B cell (primary cell): ENCODE results near the gene ST6GALNAC3. TPM values are rescaled to one million over a fixed set of nuclear protein-coding genes. Genes with fewer than 3 reads are reported as not detected.

Experiments
- ATAC-seq: fragments of 200-7000 bp; cut with Tn5 transposase; one replicate; pipeline ENCODE4 v1.10.0; 2021; ENCODE audit warnings: low read depth, mild to moderate bottlenecking, moderate number of reproducible peaks, moderate library complexity
- CTCF ChIA-PET: fragments of 350-600 bp; sonication (Branson Sonifier 250); formaldehyde crosslinking; loops from one replicate; lab custom pipeline; 2021; ENCODE audit warnings: antibody characterized with exemption, inconsistent platforms; lab: Charles Lee
- POLR2A ChIA-PET: fragments of 350-600 bp; sonication (Branson Sonifier 250); formaldehyde crosslinking; loops from one replicate; lab custom pipeline; 2021; ENCODE audit warnings: antibody characterized with exemption; lab: Charles Lee
- DNase-seq: peaks from one replicate; pipeline ENCODE4 v3.0.0; 2013
- H2AFZ ChIP-seq: 2 replicates; pipeline ENCODE4 v1.6.1; 2012; ENCODE audit warnings: mild to moderate bottlenecking, low read depth, low read length; ENCODE audit not compliant: insufficient read depth, poor library complexity, severe bottlenecking
- H3K27ac ChIP-seq, 2 donors: 1 replicate in 1 of 2; 2 replicates in 1 of 2; pipeline ENCODE4 v1.5.1; 2012 to 2013; ENCODE audit warnings: low read length in 2 of 2, mild to moderate bottlenecking in 2 of 2, moderate library complexity in 1 of 2
- H3K27me3 ChIP-seq, 4 experiments: fragments of 200-600 bp in 1 of 4; sonication (generic) in 1 of 4; replicated peaks in 1 of 4; 1 replicate in 2 of 4; 2 replicates in 2 of 4; pipeline versions ENCODE4 v1.6.1 to v1.7.0; 2013 to 2016; ENCODE audit warnings: low read length in 3 of 4, mild to moderate bottlenecking in 2 of 4, mixed read lengths in 1 of 4, moderate library complexity in 1 of 4; ENCODE audit not compliant: insufficient read depth in 4 of 4, control insufficient read depth in 3 of 4; ENCODE audit errors: control extremely low read depth in 1 of 4
- H3K36me3 ChIP-seq, 2 experiments: replicated peaks in 1 of 2; 1 replicate in 1 of 2; 2 replicates in 1 of 2; pipeline versions ENCODE4 v1.6.1 to v1.7.1; 2013; ENCODE audit warnings: low read length in 1 of 2; ENCODE audit not compliant: insufficient read depth in 2 of 2, control insufficient read depth in 1 of 2; ENCODE audit errors: control extremely low read depth in 1 of 2, extremely low read depth in 1 of 2
- H3K4me1 ChIP-seq, 2 donors: fragments of 200-600 bp in 1 of 2; sonication (generic) in 1 of 2; 1 replicate in 1 of 2; 2 replicates in 1 of 2; pipeline versions ENCODE4 v1.5.1 to v1.6.1; 2013 to 2017; ENCODE audit warnings: low read length in 2 of 2; ENCODE audit not compliant: control insufficient read depth in 2 of 2, insufficient read depth in 2 of 2
- H3K4me2 ChIP-seq: replicated peaks from 2 replicates; pipeline ENCODE3; 2012; ENCODE audit warnings: mild to moderate bottlenecking, low read depth, low read length; ENCODE audit not compliant: poor library complexity, severe bottlenecking
- H3K4me3 ChIP-seq, 5 experiments: fragments of 200-600 bp in 1 of 5; sonication (generic) in 1 of 5; 1 replicate in 3 of 5; 2 replicates in 2 of 5; pipeline versions ENCODE4 v1.5.1 to v1.7.0; 2011 to 2016; ENCODE audit warnings: low read length in 4 of 5, mild to moderate bottlenecking in 4 of 5, low read depth in 2 of 5, control low read depth in 1 of 5, moderate library complexity in 1 of 5; ENCODE audit not compliant: insufficient read depth in 1 of 5; ENCODE audit errors: control extremely low read depth in 1 of 5, extremely low read depth in 1 of 5
- H3K79me2 ChIP-seq: fragments of 200-600 bp; sonication (generic); one replicate; pipeline ENCODE4 v1.6.0; 2016; ENCODE audit warnings: low read length; ENCODE audit not compliant: control insufficient read depth, insufficient read depth
- H3K9ac ChIP-seq: fragments of 200-600 bp; sonication (generic); 2 replicates; pipeline ENCODE4 v1.6.1; 2017; ENCODE audit warnings: mild to moderate bottlenecking, low read length, moderate library complexity
- H3K9me3 ChIP-seq, 3 donors: one replicate each; pipeline versions ENCODE4 v1.6.1 to v1.7.1; 2013; ENCODE audit warnings: low read length in 2 of 3; ENCODE audit not compliant: control insufficient read depth in 2 of 3, insufficient read depth in 1 of 3; ENCODE audit errors: control extremely low read depth in 1 of 3
- H4K20me1 ChIP-seq: 2 replicates; pipeline ENCODE4 v1.6.0; 2012; ENCODE audit warnings: mild to moderate bottlenecking, low read length; ENCODE audit not compliant: insufficient read depth, control insufficient read depth, poor library complexity, severe bottlenecking
- H3K27ac Mint-ChIP-seq: one replicate; pipeline ENCODE4 v1.8.0; 2021; ENCODE audit warnings: mixed read lengths
- H3K27me3 Mint-ChIP-seq: one replicate; pipeline ENCODE4 v1.8.0; 2021; ENCODE audit warnings: mixed read lengths
- H3K4me1 Mint-ChIP-seq: one replicate; pipeline ENCODE4 v1.8.0; 2021; ENCODE audit warnings: mixed read lengths
- H3K4me3 Mint-ChIP-seq: one replicate; pipeline ENCODE4 v1.8.0; 2021; ENCODE audit warnings: mixed read lengths
- H3K9me3 Mint-ChIP-seq: one replicate; pipeline ENCODE4 v1.8.0; 2022; ENCODE audit warnings: mixed read lengths; ENCODE audit not compliant: insufficient read depth
- CTCF ChIP-seq: fragments of 200-600 bp; IDR thresholded peaks from one replicate; pipeline ENCODE4 v1.8.0; 2022; ENCODE audit warnings: antibody characterized with exemption, mild to moderate bottlenecking
- EZH2 ChIP-seq: IDR thresholded peaks from 2 replicates; pipeline ENCODE4 v1.6.1; 2012; ENCODE audit warnings: borderline replicate concordance, low read depth, mild to moderate bottlenecking, moderate library complexity, low read length; ENCODE audit not compliant: insufficient read depth, poor library complexity, severe bottlenecking
- WGBS: methylation state at CpG from one replicate; pipeline ENCODE4 v1.1.5; 2013; ENCODE audit warnings: missing lambda C conversion rate; ENCODE audit not compliant: insufficient coverage; 5-methylcytosine and 5-hydroxymethylcytosine counted together
- intact Hi-C: fragments of 100-400 bp; cut with micrococcal nuclease; formaldehyde crosslinking; loops from one replicate; pipeline ENCODE4 v1.10.0; 2022
- polyA plus RNA-seq: library from polyadenylated mRNA; depleted of rRNA; stranded (reverse); fragments of >200 nt; gene quantifications from 2 replicates; pipeline ENCODE4 v1.2.3, GENCODE V29; 2012
- total RNA-seq, 2 donors: library from RNA; stranded (reverse); fragments of 120-200 nt in 1 of 2; gene quantifications; 1 replicate in 1 of 2; 2 replicates in 1 of 2; pipeline versions ENCODE4 v1.2.3 to v1.2.4, GENCODE V29; 2013 to 2022

ST6GALNAC3 gene
- total and polyA plus RNA-seq, 2 donors (not counting 1 experiment from before 2014, with no cell fraction given): 3.0 to 17.3 TPM

GRCh38 chr1:76281306-76281705, 206.8 kb downstream of the ST6GALNAC3 start:
- no peak overlapping the region for H3K9ac ChIP-seq
- DNase-seq: no peak
- TF ChIP-seq CTCF: no peak
- TF ChIP-seq EZH2: no peak
- no peaks in the 10 kb centered on the region for H3K9me3 Mint-ChIP-seq
- peaks cover 0 to 13% of the 10 kb centered on the region in 2 donors for H3K4me1 ChIP-seq
- no peak overlapping the region for H3K27ac ChIP-seq
- POLR2A ChIA-PET: no interaction called here
- no peak overlapping the region for H3K27ac Mint-ChIP-seq
- H3K4me3 ChIP-seq: no peak overlapping the region
- 100% methylated on average over 2 of the region's 2 CpGs for WGBS
- no peak overlapping the region for H3K4me2 ChIP-seq
- no peaks in the 10 kb centered on the region for H3K79me2 ChIP-seq
- CTCF ChIA-PET: no interaction called here
- H3K4me3 Mint-ChIP-seq: no peak overlapping the region
- H4K20me1 ChIP-seq: no peaks in the 10 kb centered on the region
- H3K36me3 ChIP-seq: no peaks in the 10 kb centered on the region
- ATAC-seq: no peak
- no peaks in the 10 kb centered on the region for H3K9me3 ChIP-seq
- no peak overlapping the region for H2AFZ ChIP-seq
- peaks cover 20% of the 10 kb centered on the region for H3K4me1 Mint-ChIP-seq
- H3K27me3 Mint-ChIP-seq: no peaks in the 10 kb centered on the region
- H3K27me3 ChIP-seq: no peaks in the 10 kb centered on the region
- intact Hi-C loops: no loop called here

- TF ChIP-seq CTCF: no peak
- TF ChIP-seq EZH2: no peak
- no peaks in the 10 kb centered on the region for H3K27me3 ChIP-seq
- Mint-ChIP-seq H3K27ac (no peak overlapping the region), H3K27me3 (no peaks in the 10 kb centered on the region), H3K9me3 (no peaks in the 10 kb centered on the region), H3K4me3 (no peak overlapping the region), H3K4me1 (peaks cover 18% of the 10 kb centered on the region)
- no peaks in the 10 kb centered on the region for H3K9me3 ChIP-seq
- no peak overlapping the region for H3K4me3 ChIP-seq
- no peaks in the 10 kb centered on the region for H4K20me1 ChIP-seq
- H3K79me2 ChIP-seq: no peaks in the 10 kb centered on the region
- H2AFZ ChIP-seq: no peak overlapping the region
- intact Hi-C loops: no loop called here
- peaks cover 0 to 13% of the 10 kb centered on the region in 2 donors for H3K4me1 ChIP-seq
- H3K36me3 ChIP-seq: no peaks in the 10 kb centered on the region
- ATAC-seq (no peak), DNase-seq (no peak)
- WGBS: 25% methylated on average over 1 of the region's 1 CpG
- H3K9ac ChIP-seq: no peak overlapping the region
- POLR2A ChIA-PET: interaction anchor here (0.7 kb wide), 1 partner anchor 48 kb away, joined by 6 read pairs; no protein-coding TSS in a partner anchor
- no peak overlapping the region for H3K4me2 ChIP-seq
- CTCF ChIA-PET: no interaction called here
- no peak overlapping the region for H3K27ac ChIP-seq
Measured at GRCh38 chr1:76284842-76285241, 210.3 kb downstream of the ST6GALNAC3 start.
